Calu3 (cell line): Measurements from ENCODE around the gene AMN. TPM values are rescaled to one million over a fixed set of nuclear protein-coding genes. Genes with fewer than 3 reads are reported as not detected.
"Not testable (repeated sequence)": the region's sequence is repeated elsewhere in the genome, so short reads cannot be mapped to it uniquely, and the experiment has no call there.

Source experiments
- BruUV-seq: library from RNA; stranded (reverse); fragments of 400-500 nt; replicated peaks from 2 replicates; lab custom pipeline; 2021; lab: Mats Ljungman, UMichigan
- CTCF ChIA-PET: fragments of 300-600 bp; sonication (Branson Sonifier 250); formaldehyde crosslinking; loops from one replicate; lab custom pipeline; 2022; ENCODE audit warnings: antibody characterized with exemption; lab: Charles Lee
- DNase-seq: peaks from one replicate; pipeline ENCODE4 v3.0.0; 2022
- H3K27ac Mint-ChIP-seq: one replicate; pipeline ENCODE4 v1.8.0; 2022; ENCODE audit warnings: mixed read lengths; ENCODE audit not compliant: unreplicated experiment
- H3K27me3 Mint-ChIP-seq: one replicate; pipeline ENCODE4 v1.8.0; 2022; ENCODE audit warnings: mixed read lengths; ENCODE audit not compliant: unreplicated experiment
- H3K36me3 Mint-ChIP-seq: one replicate; pipeline ENCODE4 v1.8.0; 2022; ENCODE audit warnings: mild to moderate bottlenecking, moderate library complexity, mixed read lengths; ENCODE audit not compliant: insufficient read depth, unreplicated experiment
- H3K4me1 Mint-ChIP-seq: one replicate; pipeline ENCODE4 v1.8.0; 2022; ENCODE audit warnings: mild to moderate bottlenecking, low read depth, mixed read lengths; ENCODE audit not compliant: unreplicated experiment
- H3K4me3 Mint-ChIP-seq: one replicate; pipeline ENCODE4 v1.8.0; 2022; ENCODE audit warnings: mild to moderate bottlenecking, low read depth, moderate library complexity, mixed read lengths; ENCODE audit not compliant: unreplicated experiment
- H3K9me3 Mint-ChIP-seq: one replicate; pipeline ENCODE4 v1.8.0; 2022; ENCODE audit warnings: low read depth, mixed read lengths; ENCODE audit not compliant: unreplicated experiment
- intact Hi-C: fragments of 100-400 bp; cut with micrococcal nuclease; formaldehyde crosslinking; loops from one replicate; pipeline ENCODE4 v1.10.0; 2022; ENCODE audit not compliant: unreplicated experiment
- total RNA-seq: library from RNA; stranded (reverse); gene quantifications from 2 replicates; pipeline ENCODE4 v1.2.3, GENCODE V29; 2022
- TF ChIP-seq, protein P1 (sequence below): fragments of 200-600 bp; IDR thresholded peaks from one replicate; pipeline ENCODE4 v1.8.0; 2022; ENCODE audit warnings: antibody characterized with exemption; ENCODE audit not compliant: unreplicated experiment

AMN gene
- total RNA-seq, 1 experiment from 2014 or later = 13.7 TPM

DNA sequence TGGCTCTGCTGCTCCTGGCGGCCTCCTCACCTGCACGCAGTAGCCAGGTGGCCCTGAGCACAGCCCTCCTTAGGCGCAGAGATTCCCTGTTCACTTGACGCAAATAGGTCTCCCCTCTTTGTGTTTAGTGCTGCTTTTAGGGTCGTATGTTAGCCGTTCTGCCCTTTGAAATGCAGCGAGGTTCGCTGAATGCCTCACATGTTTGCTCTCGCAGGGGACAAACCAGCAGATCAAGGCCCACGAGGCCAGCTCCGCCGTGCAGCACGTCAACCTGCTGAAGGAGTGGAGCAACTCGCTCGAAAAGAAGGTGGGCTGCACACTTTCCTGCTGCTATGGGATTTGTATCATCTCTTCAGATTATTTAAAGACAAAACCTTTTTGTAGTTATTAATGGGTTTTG, 31.4 kb upstream of the AMN start:
- intact Hi-C loops = no loop called here
- Mint-ChIP-seq H3K4me1 (no peaks in the 10 kb centered on the region), H3K9me3 (no peaks in the 10 kb centered on the region), H3K27me3 (no peaks in the 10 kb centered on the region), H3K36me3 (no peaks in the 10 kb centered on the region), H3K4me3 (no peak overlapping the region), H3K27ac (no peak overlapping the region)
- TF ChIP-seq, protein P1, sequence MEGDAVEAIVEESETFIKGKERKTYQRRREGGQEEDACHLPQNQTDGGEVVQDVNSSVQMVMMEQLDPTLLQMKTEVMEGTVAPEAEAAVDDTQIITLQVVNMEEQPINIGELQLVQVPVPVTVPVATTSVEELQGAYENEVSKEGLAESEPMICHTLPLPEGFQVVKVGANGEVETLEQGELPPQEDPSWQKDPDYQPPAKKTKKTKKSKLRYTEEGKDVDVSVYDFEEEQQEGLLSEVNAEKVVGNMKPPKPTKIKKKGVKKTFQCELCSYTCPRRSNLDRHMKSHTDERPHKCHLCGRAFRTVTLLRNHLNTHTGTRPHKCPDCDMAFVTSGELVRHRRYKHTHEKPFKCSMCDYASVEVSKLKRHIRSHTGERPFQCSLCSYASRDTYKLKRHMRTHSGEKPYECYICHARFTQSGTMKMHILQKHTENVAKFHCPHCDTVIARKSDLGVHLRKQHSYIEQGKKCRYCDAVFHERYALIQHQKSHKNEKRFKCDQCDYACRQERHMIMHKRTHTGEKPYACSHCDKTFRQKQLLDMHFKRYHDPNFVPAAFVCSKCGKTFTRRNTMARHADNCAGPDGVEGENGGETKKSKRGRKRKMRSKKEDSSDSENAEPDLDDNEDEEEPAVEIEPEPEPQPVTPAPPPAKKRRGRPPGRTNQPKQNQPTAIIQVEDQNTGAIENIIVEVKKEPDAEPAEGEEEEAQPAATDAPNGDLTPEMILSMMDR = no peak
- DNase-seq = no peak
- no TSS peak for BruUV-seq
- CTCF ChIA-PET = no interaction called here

DNA sequence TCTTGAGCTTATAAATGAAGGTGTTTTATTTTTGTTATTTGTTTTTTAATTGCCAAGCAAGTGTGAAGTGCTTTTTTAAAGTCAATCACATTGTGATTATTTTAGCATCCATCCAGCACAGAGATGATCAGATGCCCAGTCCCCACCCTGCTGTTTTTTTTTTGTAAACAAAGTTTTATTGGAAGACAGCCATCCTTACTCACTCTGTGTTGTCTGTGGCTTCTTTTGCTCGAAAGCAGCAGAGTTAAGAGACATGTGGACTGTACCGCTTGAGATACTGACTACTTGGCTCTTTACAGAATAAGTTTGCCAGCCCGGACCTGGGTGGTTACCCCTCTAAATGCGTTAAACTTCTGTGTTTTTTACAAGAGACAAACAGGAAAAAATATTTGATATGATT, 30.9 kb upstream of the AMN start:
- H3K9me3 Mint-ChIP-seq = no peaks in the 10 kb centered on the region
- CTCF ChIA-PET = no interaction called here
- H3K4me3 Mint-ChIP-seq = no peak overlapping the region
- H3K27ac Mint-ChIP-seq = no peak overlapping the region
- no peaks in the 10 kb centered on the region for H3K36me3 Mint-ChIP-seq
- TF ChIP-seq, protein P1 = no peak
- H3K4me1 Mint-ChIP-seq = no peaks in the 10 kb centered on the region
- no peak for DNase-seq
- no TSS peak for BruUV-seq
- intact Hi-C loops = no loop called here
- no peaks in the 10 kb centered on the region for H3K27me3 Mint-ChIP-seq

- no peaks in the 10 kb centered on the region for H3K36me3 Mint-ChIP-seq
- H3K27ac Mint-ChIP-seq = no peak overlapping the region
- no peaks in the 10 kb centered on the region for H3K27me3 Mint-ChIP-seq
- no peak for DNase-seq
- no peaks in the 10 kb centered on the region for H3K4me1 Mint-ChIP-seq
- no peaks in the 10 kb centered on the region for H3K9me3 Mint-ChIP-seq
- intact Hi-C loops = no loop called here
- CTCF ChIA-PET = no interaction called here
- no peak overlapping the region for H3K4me3 Mint-ChIP-seq
- no TSS peak for BruUV-seq
- TF ChIP-seq, protein P1 = no peak
Measured at GRCh38 chr14:102892651-102893050, 29.8 kb upstream of the AMN start.

- TF ChIP-seq, protein P1 = no peak
- Mint-ChIP-seq H3K4me1 (no peaks in the 10 kb centered on the region), H3K27me3 (no peaks in the 10 kb centered on the region), H3K9me3 (no peaks in the 10 kb centered on the region), H3K36me3 (no peaks in the 10 kb centered on the region), H3K4me3 (no peak overlapping the region), H3K27ac (no peak overlapping the region)
- intact Hi-C loops = no loop called here
- no peak for DNase-seq
- CTCF ChIA-PET = interaction anchor here (0.7 kb wide), 1 partner anchor 20 kb away, joined by 3 read pairs; no protein-coding TSS in a partner anchor
- BruUV-seq = no TSS peak
Measured at GRCh38 chr14:102893452-102893851, 29.0 kb upstream of the AMN start.

DNA sequence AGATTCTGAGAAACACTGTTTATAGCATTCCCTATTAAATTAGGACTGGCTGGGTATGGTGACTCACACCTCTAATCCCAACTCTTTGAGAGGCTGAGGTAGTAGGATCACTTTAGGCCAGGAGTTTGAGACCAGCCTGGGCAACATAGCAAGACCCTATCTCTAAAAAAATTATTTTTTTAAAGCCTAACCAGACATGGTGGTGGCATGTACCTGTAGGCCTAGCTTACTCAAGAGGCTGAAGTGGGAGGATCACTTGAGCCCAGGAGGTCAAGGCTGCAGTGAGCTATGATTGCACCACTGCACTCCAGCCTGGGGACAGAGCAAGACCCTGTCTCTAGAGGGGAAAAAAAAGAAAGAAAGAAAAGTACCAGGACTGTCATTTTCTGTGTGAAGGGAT, 25.7 kb upstream of the AMN start:
- not testable (repeated sequence) for H3K36me3 Mint-ChIP-seq

More for the DNA sequence above, 25.7 kb upstream of the AMN start:
- H3K9me3 Mint-ChIP-seq, BruUV-seq, H3K27me3 Mint-ChIP-seq, CTCF ChIA-PET, intact Hi-C loops, H3K4me1 Mint-ChIP-seq, H3K4me3 Mint-ChIP-seq, DNase-seq, H3K27ac Mint-ChIP-seq: not testable (repeated sequence)
